ENCODE measurements around the gene STMN3.
"Not testable (repeated sequence)": the region's sequence is repeated elsewhere in the genome, so short reads cannot be mapped to it uniquely, and the experiment has no call there.

STMN3 gene

GRCh38 chr20:63675681-63676368, 22.6 kb upstream of the STMN3 start:
- FAIRE-seq, result no peak

GRCh38 chr20:63673951-63674350, 20.7 kb upstream of the STMN3 start:
- no peak for FAIRE-seq

- FAIRE-seq, result no peak
Observed at GRCh38 chr20:63672666-63673065, 19.4 kb upstream of the STMN3 start.

- not testable (repeated sequence) for FAIRE-seq
Observed at GRCh38 chr20:63671695-63672094, 18.5 kb upstream of the STMN3 start.

GRCh38 chr20:63668351-63668750, 15.1 kb upstream of the STMN3 start:
- no peak for FAIRE-seq

GRCh38 chr20:63667858-63668257, 14.6 kb upstream of the STMN3 start:
- no peak for FAIRE-seq

- FAIRE-seq, result no peak
Observed at GRCh38 chr20:63665708-63666107, 12.5 kb upstream of the STMN3 start.

- no peak for FAIRE-seq
Observed at GRCh38 chr20:63664861-63665594, 11.8 kb upstream of the STMN3 start.

GRCh38 chr20:63664143-63664851, 11.1 kb upstream of the STMN3 start:
- no peak for FAIRE-seq

- FAIRE-seq, result no peak
Observed at GRCh38 chr20:63663332-63664066, 10.3 kb upstream of the STMN3 start.

GRCh38 chr20:63662813-63663189, 9.6 kb upstream of the STMN3 start:
- FAIRE-seq, result no peak

- FAIRE-seq, result no peak
Observed at GRCh38 chr20:63661959-63662812, 9.0 kb upstream of the STMN3 start.

- FAIRE-seq, result no peak
Observed at GRCh38 chr20:63661108-63661507, 7.9 kb upstream of the STMN3 start.

- FAIRE-seq, result no peak
Observed at GRCh38 chr20:63660622-63661021, 7.4 kb upstream of the STMN3 start.

- FAIRE-seq, result not testable (repeated sequence)
Observed at GRCh38 chr20:63660174-63660573, 7.0 kb upstream of the STMN3 start.

GRCh38 chr20:63659370-63659769, 6.1 kb upstream of the STMN3 start:
- no peak for FAIRE-seq

- FAIRE-seq, result no peak
Observed at GRCh38 chr20:63658749-63659187, 5.5 kb upstream of the STMN3 start.

GRCh38 chr20:63657937-63658748, 4.9 kb upstream of the STMN3 start, which contains the start of gene RTEL1:
Gene RTEL1, plus strand, starts transcription at chr20:63658312. Its CDS starts 1,091 bp downstream, at chr20:63659403.
- no peak for FAIRE-seq

- no peak for FAIRE-seq
Observed at GRCh38 chr20:63657260-63657936, 4.2 kb upstream of the STMN3 start.

- FAIRE-seq, result no peak
Observed at GRCh38 chr20:63656451-63656850, 3.2 kb upstream of the STMN3 start.

Measured in colon (tissue), 2 donors.